HepG2 (cell line): ENCODE results near the gene UBE2O. TPM values are rescaled to one million over a fixed set of nuclear protein-coding genes. Genes with fewer than 3 reads are reported as not detected.

Source experiments
- ATAC-seq: fragments of 200-7000 bp; cut with Tn5 transposase; 3 replicates; pipeline ENCODE4 v1.9.1; 2020; ENCODE audit warnings: mild to moderate bottlenecking, moderate library complexity
- BruUV-seq: library from RNA; stranded (reverse); fragments of 400-500 nt; replicated peaks from 2 replicates; lab custom pipeline; 2021; lab: Mats Ljungman, UMichigan
- CTCF ChIA-PET: fragments of 300-600 bp; formaldehyde crosslinking; extraction: SDS; loops from one replicate; lab custom pipeline; 2021; ENCODE audit warnings: low total read pairs, inconsistent platforms, low intra/inter-chr PET ratio; lab: Yijun Ruan, JAX
- POLR2A ChIA-PET: fragments of 350-600 bp; sonication (Branson Sonifier 250); formaldehyde crosslinking; loops from one replicate; lab custom pipeline; 2020; ENCODE audit warnings: antibody characterized with exemption, inconsistent platforms; lab: Yijun Ruan, JAX
- DNase-seq: peaks from one replicate; pipeline ENCODE4 v3.0.0-alpha.2; 2015; ENCODE audit warnings: low spot score
- FAIRE-seq: peaks from 3 replicates; lab custom pipeline; 2011; peaks lifted over from hg19 to GRCh38; lab: Jason Lieb, UNC
- H2AFZ ChIP-seq: one replicate; pipeline ENCODE4 v1.6.1; 2011; ENCODE audit warnings: low read length, inconsistent platforms
- H3K27ac ChIP-seq: fragments of 300-600 bp; 3 replicates; pipeline ENCODE4 v1.8.0; 2011; ENCODE audit warnings: mixed run types, mild to moderate bottlenecking, mixed read lengths, low read length, inconsistent platforms; ENCODE audit not compliant: insufficient read depth; ENCODE audit errors: extremely low read length
- H3K27me3 ChIP-seq, 2 experiments: fragments of 200-600 bp in 1 of 2; 2 replicates in 1 of 2; 3 replicates in 1 of 2; pipeline versions ENCODE4 v1.6.0 to v1.8.0; 2011; ENCODE audit warnings: low read length in 2 of 2, mild to moderate bottlenecking in 2 of 2, moderate library complexity in 2 of 2, inconsistent platforms in 1 of 2; ENCODE audit not compliant: insufficient read depth in 2 of 2, control insufficient read depth in 1 of 2
- H3K36me3 ChIP-seq, 2 experiments: fragments of 200-600 bp in 1 of 2; replicated peaks in 1 of 2; 2 replicates in 1 of 2; 3 replicates in 1 of 2; pipeline versions ENCODE4 v1.5.1 to v1.8.0; 2011; ENCODE audit warnings: low read length in 2 of 2, inconsistent platforms in 1 of 2; ENCODE audit not compliant: insufficient read depth in 2 of 2, control insufficient read depth in 1 of 2
- H3K4me1 ChIP-seq: 2 replicates; pipeline ENCODE4 v1.5.1; 2012; ENCODE audit warnings: low read length, inconsistent platforms; ENCODE audit not compliant: insufficient read depth
- H3K4me2 ChIP-seq: 2 replicates; pipeline ENCODE4 v1.6.0; 2011; ENCODE audit warnings: low read depth, low read length, inconsistent platforms
- H3K4me3 ChIP-seq, 3 experiments: fragments of 200-600 bp in 1 of 3; sonication (generic), shearing (Covaris generic) in 1 of 3; replicated peaks in 1 of 3; 2 replicates each; pipeline ENCODE4 v1.5.1; 2011 to 2016; ENCODE audit warnings: low read length in 3 of 3, inconsistent platforms in 2 of 3, low read depth in 2 of 3, mild to moderate bottlenecking in 2 of 3, control low read depth in 1 of 3, mixed read lengths in 1 of 3; ENCODE audit not compliant: insufficient read depth in 1 of 3
- H3K79me2 ChIP-seq: one replicate; pipeline ENCODE4 v1.6.1; 2011; ENCODE audit warnings: low read length, inconsistent platforms; ENCODE audit not compliant: insufficient read depth
- H3K9ac ChIP-seq: 2 replicates; pipeline ENCODE4 v1.6.0; 2011; ENCODE audit warnings: mild to moderate bottlenecking, low read depth, low read length, inconsistent platforms; ENCODE audit not compliant: insufficient read depth
- H3K9me3 ChIP-seq: 2 replicates; pipeline ENCODE4 v1.5.1; 2012; ENCODE audit warnings: mild to moderate bottlenecking, low read length
- H4K20me1 ChIP-seq: 2 replicates; pipeline ENCODE4 v1.6.0; 2011; ENCODE audit warnings: inconsistent platforms, mild to moderate bottlenecking, low read length, moderate library complexity; ENCODE audit not compliant: insufficient read depth
- ARNT2 ChIP-seq: sonication (generic); formaldehyde crosslinking; IDR thresholded peaks from 2 replicates; pipeline ENCODE4 v1.8.0; 2022; ENCODE audit warnings: mild to moderate bottlenecking, low read depth, missing genetic modification reagents, moderate library complexity
- CC2D1A ChIP-seq: sonication (generic); formaldehyde crosslinking; IDR thresholded peaks from 2 replicates; pipeline ENCODE4 v1.8.1; 2023; ENCODE audit warnings: mild to moderate bottlenecking, missing genetic modification reagents
- CTCF ChIP-seq: sonication (generic); formaldehyde crosslinking; IDR thresholded peaks from 2 replicates; pipeline ENCODE4 v1.5.0; 2020; ENCODE audit warnings: mild to moderate bottlenecking, missing genetic modification reagents, moderate library complexity
- ELF1 ChIP-seq: sonication (generic); formaldehyde crosslinking; IDR thresholded peaks from 2 replicates; pipeline ENCODE4 v1.4.0; 2020; ENCODE audit warnings: missing genetic modification reagents
- GATAD2A ChIP-seq: IDR thresholded peaks from 2 replicates; pipeline ENCODE4 v1.6.1; 2016
- GLMP ChIP-seq: sonication (generic); formaldehyde crosslinking; IDR thresholded peaks from 2 replicates; pipeline ENCODE4 v1.9.0; 2021; ENCODE audit warnings: missing genetic modification reagents, mild to moderate bottlenecking, borderline replicate concordance
- HMGXB4 ChIP-seq, 2 experiments: sonication (generic) in 1 of 2; formaldehyde crosslinking in 1 of 2; IDR thresholded peaks; 2 replicates each; pipeline versions ENCODE4 v1.4.0 to v1.6.1; 2018 to 2020; ENCODE audit warnings: missing genetic modification reagents in 2 of 2, borderline replicate concordance in 1 of 2, low read depth in 1 of 2, mild to moderate bottlenecking in 1 of 2, missing biosample characterization in 1 of 2
- NCOA5 ChIP-seq: sonication (generic); formaldehyde crosslinking; IDR thresholded peaks from 2 replicates; pipeline ENCODE4 v1.4.0; 2020; ENCODE audit warnings: missing genetic modification reagents
- SMC3 ChIP-seq: IDR thresholded peaks from 2 replicates; pipeline ENCODE4 v1.6.1; 2011; ENCODE audit warnings: low read length, improper control_type of control experiment
- SP1 ChIP-seq, 2 experiments: fragments of 450-650 bp in 1 of 2; sonication (generic) in 1 of 2; formaldehyde crosslinking in 1 of 2; IDR thresholded peaks; 2 replicates each; pipeline versions ENCODE4 v1.4.0 to v1.6.1; 2016 to 2020; ENCODE audit warnings: missing genetic modification reagents in 1 of 2
- TAF1 ChIP-seq: sonication (generic); formaldehyde crosslinking; IDR thresholded peaks from 2 replicates; pipeline ENCODE4 v1.4.0; 2020; ENCODE audit warnings: missing genetic modification reagents
- TBL1XR1 ChIP-seq: fragments of 150-350 bp; IDR thresholded peaks from 2 replicates; pipeline ENCODE4 v1.6.1; 2014; ENCODE audit warnings: borderline replicate concordance, low read length; ENCODE audit not compliant: partially characterized antibody
- TFDP2 ChIP-seq: sonication (generic); formaldehyde crosslinking; IDR thresholded peaks from 2 replicates; pipeline ENCODE4 v1.4.0; 2020; ENCODE audit warnings: missing genetic modification reagents
- ZBTB8A ChIP-seq: sonication (generic); formaldehyde crosslinking; IDR thresholded peaks from 2 replicates; pipeline ENCODE4 v1.4.0; 2020; ENCODE audit warnings: mild to moderate bottlenecking, low read depth, missing genetic modification reagents, borderline replicate concordance
- ZNF136 ChIP-seq: sonication (generic); formaldehyde crosslinking; IDR thresholded peaks from 2 replicates; pipeline ENCODE4 v1.8.1; 2022; ENCODE audit warnings: low read depth, mild to moderate bottlenecking, moderate library complexity, missing genetic modification reagents
- ZNF672 ChIP-seq: sonication (generic); formaldehyde crosslinking; IDR thresholded peaks from 2 replicates; pipeline ENCODE4 v1.8.1; 2022; ENCODE audit warnings: missing genetic modification reagents
- ZNF777 ChIP-seq: sonication (generic); formaldehyde crosslinking; IDR thresholded peaks from 2 replicates; pipeline ENCODE4 v1.4.0; 2020; ENCODE audit warnings: missing genetic modification reagents
- ZSCAN9 ChIP-seq: IDR thresholded peaks from 2 replicates; pipeline ENCODE4 v1.6.1; 2016; ENCODE audit warnings: borderline replicate concordance
- whole genome bisulfite sequencing: methylation state at CpG from one replicate; pipeline ENCODE4 v1.1.6; 2017; ENCODE audit warnings: low lambda C conversion rate; 5-methylcytosine and 5-hydroxymethylcytosine counted together
- in situ Hi-C: cut with HindIII; loops from 2 replicates; pipeline ENCODE4 v1.10.0; 2017; ENCODE audit warnings: low pct_unique_long_range_greater_than_20kb; ENCODE audit not compliant: extremely low pct_ligation_motif_present
- intact Hi-C: fragments of 100-400 bp; cut with micrococcal nuclease; formaldehyde crosslinking; loops from one replicate; pipeline ENCODE4 v1.10.0; 2022; ENCODE audit not compliant: unreplicated experiment
- polyA plus RNA-seq, 8 experiments: library from polyadenylated mRNA; depleted of rRNA in 3 of 8; stranded (reverse) in 7 of 8; unstranded in 1 of 8; fragments of >200 nt; fragmentation: Illumina TruSeq in 4 of 8; extraction: Trizol in 4 of 8; gene quantifications; 2 replicates each; pipeline versions ENCODE4 v1.2.1 to v1.2.3, GENCODE V29; 2011 to 2016; ENCODE audit warnings: low read depth in 4 of 8, missing spikeins in 1 of 8, mixed read lengths in 1 of 8; ENCODE audit not compliant: insufficient read depth in 1 of 8
- total RNA-seq, 5 experiments: library from RNA; depleted of rRNA; stranded (reverse); fragments of >200 nt; fragmentation: Illumina TruSeq; extraction: Trizol; gene quantifications; 2 replicates each; pipeline ENCODE4 v1.2.3, GENCODE V29; 2016; ENCODE audit warnings: low read depth in 1 of 5

UBE2O gene
- total and polyA plus RNA-seq, 2 of the 13 experiments (the other 11 are each of a cell fraction or from before 2014, with no cell fraction given) = 21.5 to 23.5 TPM

GRCh38 chr17:76370261-76370993 is 82.5 kb downstream of the UBE2O start:
- 89% methylated on average over 11 of the region's 11 CpGs for WGBS
- DNase-seq (no peak), ATAC-seq (peak; percentile 33; the same call in 2 of the 3 replicates), FAIRE-seq (peak; percentile 60)
- ChIA-PET POLR2A (interaction anchor here (0.7 to 24.7 kb wide), 6 partner anchors 9 to 27 kb away, joined by 3 to 1379 read pairs (median 6); partner anchors contain the start of genes PRPSAP1 and SPHK1), CTCF (interaction anchor here (0.7 to 2.1 kb wide), 3 partner anchors 15 to 35 kb away, joined by 3 to 12 read pairs (median 4); partner anchors contain the start of gene SPHK1)
- peaks cover 8% of the 10 kb centered on the region for H3K9me3 ChIP-seq
- no TSS peak for BruUV-seq
- peaks cover 90% of the 10 kb centered on the region for H3K4me1 ChIP-seq
- no peak overlapping the region for H3K4me2 ChIP-seq
- no peaks in the 10 kb centered on the region for H3K27me3 ChIP-seq
- H4K20me1 ChIP-seq = no peaks in the 10 kb centered on the region
- H2AFZ ChIP-seq = peak overlapping the region; percentile 8
- H3K27ac ChIP-seq = no peak overlapping the region
- H3K9ac ChIP-seq = no peak overlapping the region
- H3K79me2 ChIP-seq = no peaks in the 10 kb centered on the region
- H3K36me3 ChIP-seq = no peaks in the 10 kb centered on the region
- intact Hi-C loops = loop anchor here (2.0 kb wide), 1 partner anchor 14 kb away; the partner anchor contains the start of gene SPHK1
- in situ Hi-C loops = no loop called here
- H3K4me3 ChIP-seq = no peak overlapping the region
- TF ChIP-seq ZNF672 (CRISPR knock-in tag) = no peak
- TF ChIP-seq SP1 (IDR thresholded peaks at IDR 0.05) = no peak
- no peak for TF ChIP-seq SP1 (CRISPR knock-in tag; IDR thresholded peaks at IDR 0.05)
- TF ChIP-seq NCOA5 (CRISPR knock-in tag) = no peak
- TF ChIP-seq ARNT2 = no peak
- no peak for TF ChIP-seq ZBTB8A (CRISPR knock-in tag)
- TF ChIP-seq TFDP2 (CRISPR knock-in tag) = no peak
- TF ChIP-seq ZSCAN9 (CRISPR knock-in tag) = no peak
- no peak for TF ChIP-seq ZNF777
- TF ChIP-seq GLMP (CRISPR knock-in tag) = no peak
- no peak for TF ChIP-seq ZNF136
- no peak for TF ChIP-seq ELF1
- TF ChIP-seq TBL1XR1 = no peak
- TF ChIP-seq CC2D1A = no peak
- 0 out of 2 replicates have a peak, but pooled peaks have one; percentile 28 for TF ChIP-seq SMC3
- TF ChIP-seq TAF1 (CRISPR knock-in tag) = no peak
- peak; percentile 58 for TF ChIP-seq CTCF (CRISPR knock-in tag)
- peak; percentile 46; the same call in 1 of the 2 replicates for TF ChIP-seq GATAD2A (CRISPR knock-in tag)
- no peak for TF ChIP-seq HMGXB4 (CRISPR knock-in tag; IDR thresholded peaks at IDR 0.05; ENCODE audit: borderline replicate concordance in 1 of 2, low read depth in 1 of 2)
